Kidney (tissue), 14 donors: ENCODE results near the gene TFDP1. TPM values are rescaled to one million over a fixed set of nuclear protein-coding genes. Genes with fewer than 3 reads are reported as not detected.

Experiments
- DNase-seq, 5 donors: peaks; one replicate each; pipeline ENCODE4 v3.0.0-alpha.2; 2013 to 2020
- FAIRE-seq: peaks from 2 replicates; lab custom pipeline; 2012; peaks lifted over from hg19 to GRCh38; lab: Jason Lieb, UNC
- H3K27ac ChIP-seq, 2 donors: one replicate each; pipeline ENCODE4 v1.7.0; 2013; ENCODE audit warnings: low read depth in 2 of 2, low read length in 2 of 2, inconsistent platforms in 1 of 2
- H3K27me3 ChIP-seq: one replicate; pipeline ENCODE4 v1.7.1; 2013; ENCODE audit warnings: low read length, inconsistent platforms; ENCODE audit not compliant: control insufficient read depth, insufficient read depth
- H3K36me3 ChIP-seq, 3 donors: one replicate each; pipeline versions ENCODE4 v1.7.0 to v1.7.1; 2013; ENCODE audit warnings: low read length in 3 of 3, control low read depth in 1 of 3, inconsistent platforms in 1 of 3; ENCODE audit not compliant: insufficient read depth in 3 of 3, control insufficient read depth in 2 of 3
- H3K4me1 ChIP-seq, 3 donors: one replicate each; pipeline versions ENCODE4 v1.7.0 to v1.7.1; 2013; ENCODE audit warnings: low read length in 3 of 3, inconsistent platforms in 1 of 3, low read depth in 1 of 3; ENCODE audit not compliant: control insufficient read depth in 2 of 3, insufficient read depth in 2 of 3
- H3K4me3 ChIP-seq, 3 donors: one replicate each; pipeline versions ENCODE4 v1.7.0 to v1.8.1; 2013; ENCODE audit warnings: low read length in 3 of 3, control low read depth in 1 of 3, inconsistent platforms in 1 of 3
- H3K9ac ChIP-seq, 3 donors: one replicate each; pipeline versions ENCODE4 v1.7.0 to v1.7.1; 2013; ENCODE audit warnings: low read length in 3 of 3, control low read depth in 1 of 3, inconsistent platforms in 1 of 3
- H3K9me3 ChIP-seq, 3 donors: one replicate each; pipeline versions ENCODE4 v1.7.0 to v1.7.1; 2013; ENCODE audit warnings: low read length in 3 of 3, control low read depth in 1 of 3, inconsistent platforms in 1 of 3; ENCODE audit not compliant: control insufficient read depth in 2 of 3, insufficient read depth in 1 of 3
- CTCF ChIP-seq: IDR thresholded peaks from 3 replicates; pipeline ENCODE4 v1.5.1; 2012; ENCODE audit warnings: mild to moderate bottlenecking, moderate library complexity, borderline replicate concordance; ENCODE audit not compliant: insufficient read depth; ENCODE audit errors: extremely low read depth
- intact Hi-C: fragments of 100-400 bp; cut with DNase I; formaldehyde crosslinking; loops from one replicate; pipeline ENCODE4 v1.11.1; 2022
- polyA plus RNA-seq: library from polyadenylated mRNA; stranded (reverse); fragments of 350-450 nt; fragmentation: Illumina TruSeq; extraction: RNeasy Lipid Tissue Mini Kit (QIAGEN cat#74804); gene quantifications from one replicate; pipeline ENCODE4 v1.2.3, GENCODE V29; 2014; ENCODE audit warnings: low read depth, low replicate concordance; ENCODE audit not compliant: insufficient read depth
- total RNA-seq: library from RNA; stranded (reverse); fragmentation: NEBNext Ultra II Directional; extraction: Animal tissue kit (Norgen Biotek cat#: 25700); gene quantifications from one replicate; pipeline ENCODE4 v1.2.1, GENCODE V29; 2021
- donor health status: control.
- donor health status: control.
- donor health status: control.
- donor health status: control.
- donor health status: control.
- donor health status: DM: yes; HTN: yes; CAD: no.
- donor health status: Normal renal cell carcinoma (clear cell type).

The TFDP1 gene
- total and polyA plus RNA-seq, 2 donors from 2014 or later, result 33.8 to 46.9 TPM

GRCh38 chr13:113545455-113545930, 39.1 kb upstream of the TFDP1 start:
- peaks cover 0 to 36% (median 29%) of the 10 kb centered on the region in 3 donors for H3K4me1 ChIP-seq
- peak overlapping the region in 1 of 3 donors; percentile 40 for H3K9ac ChIP-seq
- no peaks in the 10 kb centered on the region for H3K9me3 ChIP-seq
- H3K27ac ChIP-seq, result peak overlapping the region; percentile 53 to 82
- intact Hi-C loops, result no loop called here
- no peaks in the 10 kb centered on the region for H3K27me3 ChIP-seq
- H3K36me3 ChIP-seq, result peaks cover 0 to 5% (median 0%) of the 10 kb centered on the region in 3 donors
- FAIRE-seq, result no peak
- no peak for TF ChIP-seq CTCF
- DNase-seq, result peak; percentile 84 to 93 (median 86)
- H3K4me3 ChIP-seq, result peak overlapping the region in 1 of 3 donors; percentile 9

GRCh38 chr13:113545931-113546516, 38.5 kb upstream of the TFDP1 start:
- no peak for FAIRE-seq
- Histone ChIP-seq H3K4me3 (peak overlapping the region in 1 of 3 donors; percentile 9), H3K4me1 (peaks cover 0 to 36% (median 29%) of the 10 kb centered on the region in 3 donors), H3K9ac (peak overlapping the region in 1 of 3 donors; percentile 40), H3K9me3 (no peaks in the 10 kb centered on the region), H3K36me3 (peaks cover under 1 to 6% (median 2%) of the 10 kb centered on the region in 3 donors), H3K27me3 (no peaks in the 10 kb centered on the region), H3K27ac (peak overlapping the region; percentile 40 to 82)
- no peak for TF ChIP-seq CTCF
- DNase-seq, result peak in 2 of 5 donors; percentile 58 to 77
- intact Hi-C loops, result no loop called here

- intact Hi-C loops, result no loop called here
- no peaks in the 10 kb centered on the region for H3K9me3 ChIP-seq
- H3K27me3 ChIP-seq, result no peaks in the 10 kb centered on the region
- peaks cover 2 to 8% (median 7%) of the 10 kb centered on the region in 3 donors for H3K36me3 ChIP-seq
- H3K4me3 ChIP-seq, result no peak overlapping the region
- no peak for FAIRE-seq
- H3K9ac ChIP-seq, result no peak overlapping the region
- H3K27ac ChIP-seq, result peak overlapping the region; percentile 40 to 82
- H3K4me1 ChIP-seq, result peaks cover 0 to 36% (median 29%) of the 10 kb centered on the region in 3 donors
- TF ChIP-seq CTCF, result no peak
- peak; percentile 78 to 91 (median 84) for DNase-seq
These were observed 37.8 kb upstream of the TFDP1 start for GRCh38 chr13:113546571-113547237.
